ENCODE measurements around the gene FRMD4A. TPM values are rescaled to one million over a fixed set of nuclear protein-coding genes. Genes with fewer than 3 reads are reported as not detected.

Gene FRMD4A
- total and polyA plus RNA-seq, 11 donors = 12.2 to 58.1 (median 28.1) TPM

DNA sequence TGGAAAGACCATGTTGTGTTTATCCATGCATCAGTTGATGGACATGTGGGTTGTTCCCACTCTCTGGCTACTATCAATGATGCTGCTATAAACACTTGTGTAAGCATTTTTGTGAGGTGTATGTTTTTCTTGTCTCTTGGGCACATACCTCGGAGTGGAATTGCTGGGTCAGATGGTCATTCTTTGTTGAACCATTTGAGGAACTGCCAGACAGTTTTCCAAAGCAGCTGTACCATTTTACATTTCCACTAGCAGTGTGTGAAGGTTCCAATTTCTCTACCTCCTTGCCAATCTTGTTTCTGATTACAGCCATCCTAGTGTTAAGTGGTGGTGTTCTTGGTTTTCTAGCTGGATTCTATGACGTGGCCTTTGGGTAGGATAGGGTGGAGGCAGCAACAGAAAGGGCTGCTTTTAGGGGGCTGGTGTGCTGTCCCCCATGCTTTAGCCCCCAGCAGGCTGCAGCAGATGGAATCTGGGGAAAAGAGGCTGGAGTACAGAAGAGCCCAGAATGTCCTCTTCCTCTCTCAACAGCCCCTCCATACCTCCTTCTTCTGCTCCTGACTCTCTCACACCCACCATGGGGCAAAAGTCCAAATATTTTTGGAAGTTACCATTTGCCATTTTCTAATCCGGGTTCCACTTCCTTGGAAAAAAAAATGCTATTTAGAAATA is 352.7 kb downstream of the FRMD4A start:
- peaks cover 0 to 10% (median 0%) of the 10 kb centered on the region in 9 donors for H3K27me3 ChIP-seq
- TF ChIP-seq CTCF (IDR thresholded peaks at IDR 0.05) (no peak), POLR2A (IDR thresholded peaks at IDR 0.05) (no peak)
- intact Hi-C loops (cut with DNase I) = loop anchor here in 1 of 10 donors (10.0 kb wide), 1 partner anchor 183 kb away; no protein-coding TSS in a partner anchor
- no peaks in the 10 kb centered on the region for H3K36me3 ChIP-seq
- H3K4me3 ChIP-seq = no peak overlapping the region
- H3K4me1 ChIP-seq = peaks cover 0 to 11% (median 0%) of the 10 kb centered on the region in 12 donors
- DNase-seq (no peak), ATAC-seq (no peak)
- no peaks in the 10 kb centered on the region for H3K9me3 ChIP-seq
- WGBS, 4 donors = 78 to 88% (median 86%) methylated on average over 3 of the region's 3 CpGs
- H3K27ac ChIP-seq = peak overlapping the region in 3 of 12 donors; percentile 29 to 44 (median 37)

- Histone ChIP-seq H3K27ac (no peak overlapping the region), H3K36me3 (no peaks in the 10 kb centered on the region), H3K9me3 (no peaks in the 10 kb centered on the region), H3K27me3 (peaks cover 0 to 10% (median 0%) of the 10 kb centered on the region in 9 donors), H3K4me3 (no peak overlapping the region), H3K4me1 (peaks cover 0 to 20% (median 0%) of the 10 kb centered on the region in 12 donors)
- 32 to 45% (median 39%) methylated on average over 4 of the region's 4 CpGs for WGBS, 4 donors
- DNase-seq (no peak), ATAC-seq (peak in 1 of 4 donors; percentile 36)
- intact Hi-C loops (cut with DNase I) = loop anchor here in 1 of 10 donors (10.0 kb wide), 1 partner anchor 179 kb away; no protein-coding TSS in a partner anchor
- TF ChIP-seq POLR2A (IDR thresholded peaks at IDR 0.05) (no peak), CTCF (IDR thresholded peaks at IDR 0.05) (no peak)
These were observed 357.0 kb downstream of the FRMD4A start for GRCh38 chr10:13973742-13974141.

DNA sequence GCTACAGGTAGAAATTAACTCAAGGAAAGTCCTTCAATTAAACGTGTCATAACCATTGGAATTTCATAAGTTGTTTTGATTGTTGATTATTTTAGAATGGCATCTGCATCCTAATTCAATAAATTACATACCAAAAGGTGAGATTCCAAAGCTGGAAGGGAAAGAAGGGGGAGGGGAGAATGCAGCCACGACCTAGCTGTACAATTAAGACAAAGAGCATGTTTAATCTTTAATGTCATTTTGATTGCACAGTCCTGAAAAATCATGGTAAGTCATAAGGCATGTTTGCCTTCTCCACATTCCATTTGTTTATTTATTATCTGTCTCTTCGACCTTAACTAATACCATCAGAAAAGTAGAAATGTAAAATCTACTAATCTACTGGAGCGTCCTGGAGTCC is 358.1 kb downstream of the FRMD4A start:
- Histone ChIP-seq H3K9me3 (no peaks in the 10 kb centered on the region), H3K36me3 (no peaks in the 10 kb centered on the region), H3K4me3 (no peak overlapping the region), H3K4me1 (peaks cover 0 to 13% (median 0%) of the 10 kb centered on the region in 12 donors), H3K27me3 (peaks cover 0 to 10% (median 0%) of the 10 kb centered on the region in 9 donors), H3K27ac (no peak overlapping the region)
- intact Hi-C loops (cut with DNase I) = loop anchor here in 1 of 10 donors (10.0 kb wide), 1 partner anchor 178 kb away; no protein-coding TSS in a partner anchor
- WGBS, 4 donors = 56 to 74% (median 65%) methylated on average over 4 of the region's 4 CpGs
- ATAC-seq (no peak), DNase-seq (no peak)
- no peak for TF ChIP-seq POLR2A (IDR thresholded peaks at IDR 0.05)
- no peak for TF ChIP-seq CTCF (IDR thresholded peaks at IDR 0.05)

- ATAC-seq (no peak), DNase-seq (no peak)
- Histone ChIP-seq H3K27ac (no peak overlapping the region), H3K27me3 (peaks cover 0 to 6% (median 0%) of the 10 kb centered on the region in 9 donors), H3K9me3 (no peaks in the 10 kb centered on the region), H3K36me3 (no peaks in the 10 kb centered on the region), H3K4me3 (peak overlapping the region in 2 of 12 donors; percentile 12 to 17), H3K4me1 (peaks cover 0 to 13% (median 0%) of the 10 kb centered on the region in 12 donors)
- TF ChIP-seq CTCF (IDR thresholded peaks at IDR 0.05) = no peak
- no peak for TF ChIP-seq POLR2A (IDR thresholded peaks at IDR 0.05)
- WGBS, 4 donors = 45 to 54% (median 50%) methylated on average over 10 of the region's 10 CpGs
- intact Hi-C loops (cut with DNase I) = loop anchor here in 1 of 10 donors (10.0 kb wide), 1 partner anchor 177 kb away; no protein-coding TSS in a partner anchor
These were observed 358.9 kb downstream of the FRMD4A start for GRCh38 chr10:13971601-13972475.

All from heart left ventricle (tissue), 16 donors.